ENCODE data around the gene CYB5D1. TPM values are rescaled to one million over a fixed set of nuclear protein-coding genes. Genes with fewer than 3 reads are reported as not detected.
"Not testable (repeated sequence)": the region's sequence is repeated elsewhere in the genome, so short reads cannot be mapped to it uniquely, and the experiment has no call there.

Gene CYB5D1
- total RNA-seq, 1 donor from 2014 or later, result 21.9 TPM

DNA sequence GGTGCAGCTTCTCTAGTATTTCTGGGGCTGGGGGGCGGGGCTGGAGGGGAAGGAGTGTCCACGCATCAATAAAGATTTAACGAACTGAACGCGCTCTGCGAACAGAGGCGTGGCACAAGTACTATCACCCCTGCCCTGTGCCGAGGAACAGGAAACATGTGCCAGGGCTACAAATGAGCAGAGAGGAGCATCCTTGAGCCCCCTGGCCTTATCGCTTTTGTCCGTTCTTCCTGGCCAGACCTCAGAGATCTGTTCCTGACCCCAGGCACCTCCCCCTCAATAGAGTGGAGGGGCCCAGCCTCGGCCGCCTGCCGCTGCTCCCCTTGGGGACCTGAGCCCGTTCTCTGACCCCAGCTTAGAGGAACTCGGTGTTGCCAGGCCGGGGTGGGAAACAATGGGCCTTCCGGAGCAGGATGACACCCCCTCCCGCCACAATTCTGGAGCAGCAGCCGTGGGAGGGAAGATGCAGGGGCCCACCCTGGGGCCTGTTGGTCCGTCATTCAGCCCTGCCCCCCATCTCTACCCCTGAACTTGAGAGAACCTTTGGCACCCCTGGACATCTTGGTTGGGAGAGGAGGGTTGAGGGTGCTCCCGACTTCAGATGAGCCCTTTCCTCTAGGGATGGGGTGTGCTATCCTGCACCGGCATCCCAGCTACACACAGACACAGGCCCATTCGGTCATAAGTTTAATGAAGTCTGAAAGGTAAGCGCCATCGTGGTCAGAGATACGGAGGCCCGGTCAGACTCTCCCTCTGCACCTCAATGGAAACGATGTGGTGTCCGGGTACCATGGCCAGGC lies 1.6 kb upstream of the CYB5D1 start:
- DNase-seq (ENCODE audit: low spot score), result no peak

- DNase-seq (ENCODE audit: low spot score), result peak; percentile 98
These were observed 741 bp upstream of the CYB5D1 start, which contains the start of gene NAA38 for GRCh38 chr17:7856811-7857712. NAA38 (minus strand) TSS chr17:7857559; CDS start chr17:7857463, 96 bp downstream.

DNA sequence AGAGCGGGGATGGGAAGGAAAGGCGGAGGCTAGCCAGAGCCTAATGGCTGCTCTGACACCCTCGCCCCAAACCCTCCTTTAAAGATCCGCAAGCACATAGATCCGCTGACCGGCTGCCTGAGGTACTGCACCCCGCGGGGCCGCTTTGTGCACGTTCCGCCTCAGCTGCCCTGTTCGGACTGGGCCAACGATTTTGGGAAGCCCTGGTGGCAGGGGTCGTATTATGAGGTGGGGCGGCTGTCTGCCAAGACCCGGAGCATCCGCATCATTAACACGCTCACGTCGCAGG lies 663 bp downstream of the CYB5D1 start:
- no peak for DNase-seq (ENCODE audit: low spot score)

DNA sequence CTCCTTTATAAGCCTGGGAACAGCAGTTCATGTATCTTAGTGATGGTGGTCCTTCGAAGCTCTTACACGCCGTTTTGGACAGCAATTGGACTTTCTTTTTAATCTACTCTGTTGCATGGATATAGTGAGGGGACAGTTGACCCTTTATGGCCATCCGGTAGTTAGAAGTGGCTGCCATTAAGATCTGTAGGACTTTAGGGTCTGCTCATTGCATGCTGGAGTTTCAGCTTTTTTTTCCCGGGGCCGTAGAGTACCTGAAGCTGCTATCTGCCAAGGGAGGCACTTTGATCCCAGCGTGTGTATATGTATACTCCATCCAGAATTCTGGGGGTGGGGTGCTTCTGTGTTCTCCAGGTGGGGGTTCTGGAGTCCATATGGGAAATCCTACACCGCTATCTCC lies 1.2 kb downstream of the CYB5D1 start:
- no peak for DNase-seq (ENCODE audit: low spot score)

DNA sequence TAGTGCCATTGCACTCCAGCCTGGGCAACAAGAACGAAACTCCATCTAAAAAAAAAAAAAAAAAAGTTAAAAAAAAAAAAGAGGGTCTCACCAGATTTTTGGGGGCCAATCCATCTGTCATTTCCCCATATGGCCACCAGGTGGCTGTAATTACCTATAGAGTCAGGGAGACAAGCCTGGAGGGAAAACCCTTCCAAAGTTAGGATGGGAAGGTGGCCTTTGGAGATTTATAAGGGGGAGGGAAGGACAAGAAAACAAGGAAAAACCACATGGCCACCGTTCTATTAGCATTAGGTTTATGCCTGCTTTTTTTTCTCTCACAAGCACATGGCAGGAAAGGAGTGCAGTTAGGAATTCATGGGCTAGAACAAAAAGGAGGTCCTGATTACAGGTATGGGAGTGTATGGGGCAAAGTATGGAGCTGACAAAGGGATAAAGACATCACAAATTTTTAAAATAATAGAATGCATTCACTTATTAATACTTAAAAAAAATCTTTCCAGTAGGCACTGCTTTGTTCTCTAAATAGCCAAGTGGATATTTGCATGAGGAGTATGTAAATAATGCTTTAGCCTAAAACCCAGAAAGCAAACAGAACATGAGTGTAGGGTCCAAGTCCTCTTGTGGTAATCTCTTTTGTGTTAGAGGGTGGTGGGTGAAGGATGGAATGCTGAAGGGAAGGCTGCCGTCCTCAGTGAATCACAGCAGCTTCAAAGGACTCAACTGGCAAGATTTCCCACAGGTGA lies 5.1 kb downstream of the CYB5D1 start:
- DNase-seq (ENCODE audit: low spot score), result no peak

DNA sequence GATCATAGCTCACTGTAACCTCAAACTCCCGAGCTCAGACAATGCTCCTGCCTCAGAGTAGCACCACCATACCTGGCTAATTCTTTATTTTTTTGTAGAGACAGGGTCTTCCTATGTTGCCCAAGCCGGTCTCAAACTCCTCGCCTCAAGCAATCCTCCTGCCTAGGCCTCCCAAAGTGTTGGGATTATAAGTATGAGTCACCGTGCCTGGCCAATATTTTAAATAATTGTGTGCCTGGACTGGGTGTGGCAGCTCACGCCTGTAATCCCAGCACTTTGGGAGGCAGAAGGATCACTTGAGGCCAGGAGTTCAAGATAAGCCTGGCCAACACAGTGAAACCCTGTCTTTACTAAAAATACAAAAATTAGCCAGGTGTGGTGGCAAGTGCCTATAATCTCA lies 6.6 kb downstream of the CYB5D1 start:
- DNase-seq (ENCODE audit: low spot score), result not testable (repeated sequence)

DNA sequence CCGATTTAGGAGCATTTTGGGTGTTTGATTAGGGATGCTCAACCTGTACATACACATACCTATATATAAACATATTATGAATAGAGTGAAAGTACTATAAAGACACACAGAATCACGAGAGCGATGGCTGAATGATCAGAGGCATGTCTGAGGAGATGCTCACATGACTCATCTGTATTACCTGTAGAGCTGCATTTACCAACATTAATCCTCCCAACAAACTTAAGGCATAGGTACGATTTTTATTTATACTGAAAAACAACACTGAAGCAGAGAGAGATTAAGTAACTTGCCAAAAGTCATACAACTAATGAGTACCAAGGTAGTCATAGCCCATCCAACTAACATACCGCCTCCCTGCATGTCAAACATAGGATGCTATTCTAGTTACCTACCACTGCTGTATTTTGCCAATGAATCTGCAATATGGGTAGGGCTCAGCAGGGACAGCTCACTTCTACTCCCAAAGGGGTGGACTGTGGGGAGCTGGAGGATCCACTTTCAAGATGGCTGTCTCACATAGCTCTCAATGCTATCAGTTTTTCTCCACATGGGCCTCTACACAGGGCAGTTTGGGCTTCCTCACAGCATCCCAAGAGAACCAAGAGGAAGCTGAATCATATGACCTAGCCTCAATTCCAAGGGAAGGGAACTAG lies 7.3 kb downstream of the CYB5D1 start:
- DNase-seq (ENCODE audit: low spot score), result no peak

DNA sequence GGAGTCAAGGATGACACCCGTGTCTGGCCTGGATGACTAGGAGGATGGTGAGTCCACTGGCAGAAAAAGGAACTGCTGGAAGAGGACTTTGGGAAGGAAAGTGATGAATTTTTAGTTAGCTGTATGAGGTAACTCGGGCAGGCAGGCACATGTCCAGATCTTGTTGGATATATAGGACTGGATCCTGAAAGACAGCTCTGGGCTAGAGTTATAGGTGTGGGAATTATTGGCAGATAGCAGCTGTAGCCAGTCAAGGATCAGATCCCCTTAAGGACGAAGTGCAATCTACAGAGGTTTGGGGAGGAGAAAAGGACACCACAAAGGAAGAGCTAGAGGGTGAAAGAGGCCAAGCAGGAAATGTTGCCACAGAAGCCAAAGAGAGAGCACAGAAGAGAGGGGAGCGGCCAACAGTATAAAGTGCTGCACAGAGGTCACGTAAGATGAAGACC lies 10.1 kb downstream of the CYB5D1 start:
- no peak for DNase-seq (ENCODE audit: low spot score)

- no peak for DNase-seq (ENCODE audit: low spot score)
These were observed 15.2 kb downstream of the CYB5D1 start for GRCh38 chr17:7873051-7873450.

DNA sequence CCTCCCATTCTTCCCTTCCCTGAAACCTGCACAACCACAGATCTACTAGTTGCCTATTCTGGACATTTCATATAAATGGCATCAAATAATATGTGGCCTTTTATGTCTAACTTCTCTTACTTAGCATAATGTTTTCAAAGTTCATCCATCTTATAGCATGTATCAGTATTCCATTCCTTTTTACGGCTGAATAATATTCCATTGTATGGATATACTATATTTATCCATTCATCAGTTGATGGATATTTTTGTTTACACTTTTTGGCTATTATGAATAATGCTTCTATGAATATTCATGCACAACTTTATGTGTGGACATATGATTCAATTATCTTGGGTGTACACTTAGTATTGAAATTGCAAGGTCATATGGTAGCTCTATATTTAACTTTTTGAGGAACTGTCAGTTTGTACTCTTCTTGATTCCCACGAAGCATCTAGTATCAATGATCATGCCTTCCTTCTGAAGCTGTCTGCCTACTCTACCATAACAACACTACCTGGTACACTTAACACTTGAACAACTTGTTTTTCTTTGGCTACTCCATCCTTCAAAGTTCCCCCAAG lies 18.1 kb downstream of the CYB5D1 start:
- DNase-seq (ENCODE audit: low spot score), result no peak

DNA sequence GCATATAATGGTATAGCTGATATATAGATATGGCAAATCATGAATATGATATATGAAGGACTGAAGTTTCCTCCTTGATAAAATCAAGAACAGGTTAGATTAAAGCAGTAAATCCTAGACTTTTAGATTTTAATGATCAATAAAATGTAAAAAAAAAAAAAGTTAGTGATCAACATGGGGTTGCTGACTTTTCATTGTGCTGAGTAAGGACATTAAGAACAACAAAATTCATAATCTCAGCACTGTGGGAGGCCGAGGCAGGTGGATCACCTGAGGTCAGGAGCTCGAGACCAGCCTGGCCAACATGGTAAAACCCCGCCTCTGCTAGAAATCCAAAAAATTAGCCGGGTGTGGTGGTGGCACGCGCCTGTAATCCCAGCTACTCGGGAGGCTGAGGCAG lies 20.4 kb downstream of the CYB5D1 start:
- no peak for DNase-seq (ENCODE audit: low spot score)

GRCh38 chr17:7880076-7880868 lies 22.5 kb downstream of the CYB5D1 start:
- DNase-seq (ENCODE audit: low spot score), result no peak

- no peak for DNase-seq (ENCODE audit: low spot score)
These were observed 23.7 kb downstream of the CYB5D1 start for GRCh38 chr17:7881276-7882054.

- no peak for DNase-seq (ENCODE audit: low spot score)
These were observed 24.3 kb downstream of the CYB5D1 start for GRCh38 chr17:7882068-7882467.

GRCh38 chr17:7882629-7883028 lies 24.8 kb downstream of the CYB5D1 start:
- no peak for DNase-seq (ENCODE audit: low spot score)

GRCh38 chr17:7883781-7884386 lies 26.1 kb downstream of the CYB5D1 start:
- no peak for DNase-seq (ENCODE audit: low spot score)

DNA sequence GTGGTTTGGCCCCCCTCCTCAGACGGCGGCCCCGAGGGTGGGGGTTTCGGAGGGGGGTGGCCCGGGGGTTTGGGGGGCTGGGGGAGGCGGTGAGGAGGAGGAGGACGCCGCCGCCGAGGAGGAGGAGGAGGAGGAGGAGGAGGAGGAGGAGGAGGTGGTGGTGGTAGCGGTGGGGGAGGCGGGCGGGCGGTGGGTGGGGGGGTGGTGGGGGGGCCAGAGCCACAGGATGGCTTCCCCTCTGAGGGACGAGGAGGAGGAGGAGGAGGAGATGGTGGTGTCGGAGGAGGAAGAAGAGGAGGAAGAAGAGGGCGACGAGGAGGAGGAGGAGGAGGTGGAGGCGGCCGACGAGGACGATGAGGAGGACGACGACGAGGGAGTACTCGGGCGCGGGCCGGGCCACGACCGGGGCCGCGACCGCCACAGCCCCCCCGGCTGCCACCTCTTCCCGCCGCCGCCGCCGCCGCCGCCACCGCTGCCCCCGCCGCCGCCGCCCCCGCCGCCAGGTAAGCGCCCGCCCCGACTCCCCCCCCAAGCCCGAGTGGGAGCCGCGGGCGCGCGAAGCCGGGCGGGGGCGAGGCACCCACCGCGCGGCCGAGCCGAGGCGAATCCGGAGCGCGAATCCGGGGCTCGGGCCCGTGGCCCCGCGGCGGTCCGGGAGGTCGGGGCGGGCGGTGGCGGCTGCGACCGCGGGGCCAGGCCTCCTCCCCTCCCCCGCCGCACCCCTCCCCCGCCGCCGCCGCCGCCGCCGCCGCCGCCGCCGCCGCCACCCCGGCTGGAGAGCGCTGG lies 27.0 kb downstream of the CYB5D1 start:
- no peak for DNase-seq (ENCODE audit: low spot score)
